GM12874 (cell line): ENCODE results near the gene ZKSCAN1.

Source experiments
- TF ChIP-seq, protein P1 (sequence below): IDR thresholded peaks from 2 replicates; pipeline ENCODE4 v1.5.1; 2011; ENCODE audit warnings: low read depth, mild to moderate bottlenecking, control low read depth, low read length, moderate library complexity; ENCODE audit not compliant: insufficient read depth

Gene ZKSCAN1

DNA sequence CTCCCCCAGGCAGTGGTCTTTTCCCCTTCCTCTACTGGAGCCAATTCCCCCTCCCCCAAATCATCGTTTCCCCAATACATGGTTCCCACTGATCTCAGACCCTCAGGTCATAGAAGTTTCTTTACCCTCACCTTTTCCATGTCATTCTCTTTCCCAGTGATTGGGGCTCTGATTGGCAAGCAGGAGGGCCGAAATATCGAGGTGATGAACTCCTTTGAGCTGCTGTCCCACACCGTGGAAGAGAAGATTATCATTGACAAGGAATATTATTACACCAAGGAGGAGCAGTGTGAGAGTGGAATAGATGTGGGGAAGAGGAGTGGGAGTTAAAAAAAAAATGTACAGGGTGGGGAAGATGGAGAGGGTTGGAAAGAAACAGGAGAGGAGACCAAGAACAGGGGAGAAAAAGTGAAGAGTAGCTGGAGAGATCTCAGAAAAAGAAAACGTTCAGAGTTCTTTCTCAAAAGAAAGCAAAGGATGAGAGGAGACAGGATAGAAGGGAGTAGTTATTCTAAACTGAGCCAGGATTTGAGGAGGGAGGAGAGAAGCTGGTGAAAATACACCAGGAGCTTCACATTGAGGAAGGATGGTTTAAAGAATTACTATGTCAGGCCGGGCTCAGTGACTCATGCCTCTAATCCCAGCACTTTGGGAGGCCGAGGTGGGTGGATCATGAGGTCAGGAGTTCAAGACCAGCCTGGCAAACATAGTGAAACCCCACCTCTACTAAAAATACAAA is 74.2 kb downstream of the ZKSCAN1 start:
- TF ChIP-seq, protein P1, sequence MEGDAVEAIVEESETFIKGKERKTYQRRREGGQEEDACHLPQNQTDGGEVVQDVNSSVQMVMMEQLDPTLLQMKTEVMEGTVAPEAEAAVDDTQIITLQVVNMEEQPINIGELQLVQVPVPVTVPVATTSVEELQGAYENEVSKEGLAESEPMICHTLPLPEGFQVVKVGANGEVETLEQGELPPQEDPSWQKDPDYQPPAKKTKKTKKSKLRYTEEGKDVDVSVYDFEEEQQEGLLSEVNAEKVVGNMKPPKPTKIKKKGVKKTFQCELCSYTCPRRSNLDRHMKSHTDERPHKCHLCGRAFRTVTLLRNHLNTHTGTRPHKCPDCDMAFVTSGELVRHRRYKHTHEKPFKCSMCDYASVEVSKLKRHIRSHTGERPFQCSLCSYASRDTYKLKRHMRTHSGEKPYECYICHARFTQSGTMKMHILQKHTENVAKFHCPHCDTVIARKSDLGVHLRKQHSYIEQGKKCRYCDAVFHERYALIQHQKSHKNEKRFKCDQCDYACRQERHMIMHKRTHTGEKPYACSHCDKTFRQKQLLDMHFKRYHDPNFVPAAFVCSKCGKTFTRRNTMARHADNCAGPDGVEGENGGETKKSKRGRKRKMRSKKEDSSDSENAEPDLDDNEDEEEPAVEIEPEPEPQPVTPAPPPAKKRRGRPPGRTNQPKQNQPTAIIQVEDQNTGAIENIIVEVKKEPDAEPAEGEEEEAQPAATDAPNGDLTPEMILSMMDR: no peak

DNA sequence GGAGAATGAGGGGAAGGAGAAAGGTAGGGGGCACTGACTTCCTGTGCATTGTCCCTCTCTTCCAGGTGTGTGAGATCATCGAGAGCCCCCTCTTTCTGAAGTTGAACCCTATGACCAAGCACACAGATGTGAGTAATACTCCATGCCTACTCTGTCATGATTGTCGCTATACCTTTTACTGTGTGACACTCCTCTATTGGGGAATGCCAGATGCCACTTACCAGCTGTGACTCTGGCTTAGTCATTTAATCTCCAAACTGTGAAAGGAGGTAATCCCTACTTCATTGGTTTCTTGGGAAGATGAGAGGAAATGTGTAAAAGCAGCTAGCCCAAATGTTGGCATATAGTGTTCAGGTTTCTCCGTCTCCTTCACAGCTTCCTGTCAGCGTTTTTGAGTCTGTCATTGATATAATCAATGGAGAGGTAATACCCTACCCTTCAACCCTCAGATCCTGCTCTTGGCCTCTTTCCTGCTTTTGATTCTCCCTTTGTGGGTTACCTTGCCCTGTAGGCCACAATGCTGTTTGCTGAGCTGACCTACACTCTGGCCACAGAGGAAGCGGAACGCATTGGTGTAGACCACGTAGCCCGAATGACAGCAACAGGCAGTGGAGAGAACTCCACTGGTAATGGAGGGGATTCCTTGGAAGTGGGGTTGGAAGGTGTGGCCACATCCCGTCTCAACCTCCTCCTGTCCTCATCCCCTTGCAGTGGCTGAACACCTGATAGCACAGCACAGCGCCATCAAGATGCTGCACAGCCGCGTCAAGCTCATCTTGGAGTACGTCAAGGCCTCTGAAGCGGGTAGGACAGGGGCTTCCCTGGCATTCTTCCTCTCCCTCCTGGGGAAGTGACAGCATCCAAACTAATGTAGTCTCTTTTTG is 75.4 kb downstream of the ZKSCAN1 start:
- TF ChIP-seq, protein P1: no peak
